ENCODE data around the gene CEMP1.

DNA sequence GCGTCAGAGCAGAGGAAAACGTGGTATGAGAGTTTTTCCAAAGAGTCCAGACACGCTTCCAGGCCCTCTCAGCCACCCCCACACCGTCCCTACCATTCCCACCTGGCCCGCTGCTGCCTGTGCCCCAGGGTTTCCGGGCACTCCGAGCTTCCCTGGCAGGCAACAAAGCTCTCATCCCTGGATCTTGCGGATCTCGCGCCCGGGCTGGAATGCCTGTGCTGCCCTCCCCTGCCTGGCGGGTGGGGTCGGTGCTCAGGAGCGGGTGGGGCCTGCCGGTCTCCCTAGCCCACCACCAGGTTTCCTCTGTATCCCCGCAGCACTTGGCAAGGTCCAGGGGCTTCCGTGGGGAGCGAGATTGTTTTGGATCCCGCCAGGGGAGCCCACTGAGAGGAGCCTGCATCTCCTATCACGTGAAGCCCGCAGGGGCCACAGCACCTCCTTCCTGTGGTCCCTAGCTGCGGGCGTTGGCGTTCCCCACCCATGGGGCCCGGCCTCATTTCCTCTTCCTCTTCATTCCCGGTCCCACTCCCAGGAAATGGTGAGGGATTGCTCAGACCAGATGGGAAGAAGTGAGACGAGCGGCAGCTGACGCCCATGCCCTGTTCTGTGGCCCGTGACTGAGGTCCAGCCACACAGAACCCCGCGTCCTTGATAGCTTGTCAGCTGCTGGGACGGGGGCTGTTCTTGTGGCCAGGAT is 45.2 kb downstream of the CEMP1 start:
- TF ChIP-seq CTCF (IDR thresholded peaks at IDR 0.05) (no peak), POLR2A (IDR thresholded peaks at IDR 0.05) (no peak)

All from tibial nerve (tissue), 3 donors.